ENCODE measurements around the gene C10orf120. TPM values are rescaled to one million over a fixed set of nuclear protein-coding genes. Genes with fewer than 3 reads are reported as not detected.

The C10orf120 gene
- total RNA-seq (2022; extraction: Qiagen RNA extraction), result not detected in 5 replicates

GRCh38 chr10:122699796-122700455 is at the start of gene C10orf120:
C10orf120 (minus strand) TSS chr10:122699846; CDS start chr10:122699790, 56 bp downstream.

Other genes with a start within 250 kb of the C10orf120 start
- 0.13 TPM in 1 of 5 replicates, not detected in the others for gene ARMS2, start 245.2 kb downstream of the C10orf120 start, total RNA-seq (2022; extraction: Qiagen RNA extraction)
- gene HTRA1, start 238.3 kb downstream of the C10orf120 start, total RNA-seq (2022; extraction: Qiagen RNA extraction), result 53.6 to 68.1 TPM (median 54.4 TPM) in 5 replicates
- 0.03 to 0.11 TPM (median 0.08 TPM) in 5 replicates for gene DMBT1, start 139.1 kb downstream of the C10orf120 start, total RNA-seq (2022; extraction: Qiagen RNA extraction)
- 1.2 to 1.7 TPM (median 1.5 TPM) in 5 replicates for gene CUZD1, start 146.0 kb upstream of the C10orf120 start, total RNA-seq (2022; extraction: Qiagen RNA extraction)
- 14.1 to 15.2 TPM (median 15.0 TPM) in 5 replicates for gene FAM24B, start 179.7 kb upstream of the C10orf120 start, total RNA-seq (2022; extraction: Qiagen RNA extraction)
- not detected in 5 replicates for gene FAM24A, start 210.8 kb upstream of the C10orf120 start, total RNA-seq (2022; extraction: Qiagen RNA extraction)

Data from A549 treated with CORT108297 at 1 μM for 4 hours (cell line).